Body of pancreas (tissue), 4 donors: ENCODE results near the gene REC114. TPM values are rescaled to one million over a fixed set of nuclear protein-coding genes. Genes with fewer than 3 reads are reported as not detected.
A peak's percentile ranks its signal among the peaks of the same experiment; 100 is the strongest.
"Not testable (repeated sequence)": the region's sequence is repeated elsewhere in the genome, so short reads cannot be mapped to it uniquely, and the experiment has no call there.

ENCODE experiments used
- ATAC-seq: fragments of 150-250 bp; one replicate; pipeline ENCODE4 v1.9.1; 2016
- DNase-seq, 4 donors: peaks; one replicate each; pipeline ENCODE4 v3.0.0-alpha.2; 2019
- H3K27ac ChIP-seq, 4 donors: fragments of 200-600 bp; sonication (generic); 1 replicate in 3 of 4; 2 replicates in 1 of 4; pipeline versions ENCODE4 v1.5.1 to v1.6.1; 2016 to 2019; ENCODE audit warnings: mild to moderate bottlenecking in 1 of 4, mixed read lengths in 1 of 4, moderate library complexity in 1 of 4
- H3K27me3 ChIP-seq, 2 donors: fragments of 200-600 bp; sonication (generic); one replicate each; pipeline ENCODE4 v1.6.0; 2016; ENCODE audit warnings: mild to moderate bottlenecking in 1 of 2
- H3K36me3 ChIP-seq, 2 donors: fragments of 200-600 bp; sonication (generic); replicated peaks in 1 of 2; 2 replicates each; pipeline ENCODE4 v1.5.1; 2016; ENCODE audit warnings: low read depth in 2 of 2; ENCODE audit not compliant: insufficient read depth in 1 of 2
- H3K4me1 ChIP-seq: fragments of 200-600 bp; sonication (generic); one replicate; pipeline ENCODE4 v1.6.0; 2016
- H3K4me3 ChIP-seq, 2 donors: fragments of 200-600 bp; sonication (generic); 1 replicate in 1 of 2; 2 replicates in 1 of 2; pipeline ENCODE4 v1.5.1; 2016 to 2019
- H3K9me3 ChIP-seq, 3 donors: fragments of 200-600 bp; sonication (generic); 1 replicate in 2 of 3; 2 replicates in 1 of 3; pipeline ENCODE4 v1.5.1; 2016
- CTCF ChIP-seq, 7 experiments: fragments of 450-650 bp in 4 of 7; fragments of 200-600 bp in 3 of 7; sonication (generic) in 3 of 7; IDR thresholded peaks; one replicate each; pipeline ENCODE4 v1.5.1; 2016 to 2019; ENCODE audit warnings: antibody characterized with exemption in 7 of 7
- POLR2A ChIP-seq, 3 donors: fragments of 450-650 bp; IDR thresholded peaks; one replicate each; pipeline ENCODE4 v1.6.1; 2016; ENCODE audit warnings: antibody characterized with exemption in 3 of 3, mild to moderate bottlenecking in 2 of 3
- WGBS, 2 donors: methylation state at CpG; one replicate each; pipeline ENCODE4 v1.1.5; 2017; 5-methylcytosine and 5-hydroxymethylcytosine counted together
- intact Hi-C: fragments of 100-400 bp; cut with DNase I; formaldehyde crosslinking; loops from one replicate; pipeline ENCODE4 v1.15.1; 2023
- total RNA-seq, 2 donors: library from RNA; depleted of rRNA; stranded (reverse); fragments of >200 nt; gene quantifications; one replicate each; pipeline ENCODE4 v1.1.0, GENCODE V29; 2016

REC114 gene
- total RNA-seq, 2 donors from 2014 or later, result not detected

GRCh38 chr15:73572296-73572695, 129.3 kb downstream of the REC114 start:
- ATAC-seq (no peak), DNase-seq (no peak)
- H3K4me1 ChIP-seq, result peaks cover 27% of the 10 kb centered on the region
- H3K4me3 ChIP-seq, result no peak overlapping the region
- no peaks in the 10 kb centered on the region for H3K27me3 ChIP-seq
- intact Hi-C loops, result no loop called here
- TF ChIP-seq POLR2A (IDR thresholded peaks at IDR 0.05) (no peak), CTCF (IDR thresholded peaks at IDR 0.05) (no peak)
- WGBS, 2 donors, result 54 to 63% methylated on average over 5 of the region's 5 CpGs
- H3K27ac ChIP-seq, result no peak overlapping the region
- H3K36me3 ChIP-seq, result peaks cover 10 to 13% of the 10 kb centered on the region in 2 donors
- no peaks in the 10 kb centered on the region for H3K9me3 ChIP-seq

GRCh38 chr15:73573037-73573436, 130.1 kb downstream of the REC114 start:
- peaks cover 10 to 13% of the 10 kb centered on the region in 2 donors for H3K36me3 ChIP-seq
- no peak overlapping the region for H3K27ac ChIP-seq
- ATAC-seq, result no peak
- DNase-seq, result no peak
- TF ChIP-seq POLR2A (IDR thresholded peaks at IDR 0.05) (no peak), CTCF (IDR thresholded peaks at IDR 0.05) (no peak)
- intact Hi-C loops, result no loop called here
- WGBS, 2 donors, result 70 to 77% methylated on average over 1 of the region's 1 CpG
- no peaks in the 10 kb centered on the region for H3K9me3 ChIP-seq
- H3K27me3 ChIP-seq, result no peaks in the 10 kb centered on the region
- H3K4me1 ChIP-seq, result peaks cover 27% of the 10 kb centered on the region
- H3K4me3 ChIP-seq, result no peak overlapping the region

- DNase-seq (no peak), ATAC-seq (no peak)
- peaks cover 27% of the 10 kb centered on the region for H3K4me1 ChIP-seq
- peaks cover 10 to 13% of the 10 kb centered on the region in 2 donors for H3K36me3 ChIP-seq
- H3K27ac ChIP-seq, result no peak overlapping the region
- intact Hi-C loops, result no loop called here
- 73 to 83% methylated on average over 9 of the region's 9 CpGs for WGBS, 2 donors
- TF ChIP-seq POLR2A (IDR thresholded peaks at IDR 0.05), result no peak
- TF ChIP-seq CTCF (IDR thresholded peaks at IDR 0.05), result no peak
- H3K4me3 ChIP-seq, result no peak overlapping the region
- no peaks in the 10 kb centered on the region for H3K27me3 ChIP-seq
- no peaks in the 10 kb centered on the region for H3K9me3 ChIP-seq
These were observed 130.6 kb downstream of the REC114 start for GRCh38 chr15:73573572-73573971.

DNA sequence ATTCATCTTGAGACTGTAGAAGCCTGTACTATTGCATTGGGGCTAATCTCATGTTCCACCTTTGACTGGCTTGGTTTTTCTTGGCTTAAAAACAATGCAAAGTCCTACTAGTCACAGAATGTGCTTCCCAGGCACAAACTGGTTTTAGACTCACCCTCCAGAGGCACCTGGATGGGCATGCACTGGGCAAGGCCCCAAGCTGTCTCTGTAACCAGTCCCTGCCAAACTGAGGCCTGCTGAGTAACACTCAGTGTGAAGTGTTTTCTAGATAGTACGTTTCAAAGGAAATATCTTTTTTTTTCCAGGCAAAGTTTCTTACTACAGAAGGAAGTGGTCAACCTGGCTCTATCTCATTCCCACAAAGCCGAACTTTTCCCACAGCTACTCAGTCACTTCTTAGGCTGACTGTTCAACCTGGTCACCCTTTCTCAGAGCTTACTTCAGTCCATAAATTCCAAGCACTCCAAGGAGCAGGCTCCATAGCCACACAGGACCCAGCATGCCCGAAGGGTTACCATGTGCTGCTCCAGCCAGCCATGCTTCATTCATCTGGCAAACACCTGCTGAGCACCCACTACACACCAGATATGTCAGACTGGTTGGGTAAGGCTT, 132.8 kb downstream of the REC114 start:
- H3K27ac ChIP-seq, result no peak overlapping the region
- ATAC-seq, result no peak
- DNase-seq, result peak in 3 of 4 donors; percentile 25 to 71 (median 49)
- peaks cover 0 to 5% of the 10 kb centered on the region in 2 donors for H3K36me3 ChIP-seq
- H3K4me3 ChIP-seq, result no peak overlapping the region
- peaks cover 23% of the 10 kb centered on the region for H3K4me1 ChIP-seq
- no peaks in the 10 kb centered on the region for H3K9me3 ChIP-seq
- H3K27me3 ChIP-seq, result no peaks in the 10 kb centered on the region
- intact Hi-C loops, result no loop called here
- TF ChIP-seq CTCF (IDR thresholded peaks at IDR 0.05) (no peak), POLR2A (IDR thresholded peaks at IDR 0.05) (no peak)
- 50 to 71% methylated on average over 3 of the region's 3 CpGs for WGBS, 2 donors

GRCh38 chr15:73577593-73577992, 134.6 kb downstream of the REC114 start:
- H3K4me1 ChIP-seq, H3K36me3 ChIP-seq, intact Hi-C loops, H3K4me3 ChIP-seq, H3K9me3 ChIP-seq, ATAC-seq, H3K27me3 ChIP-seq, H3K27ac ChIP-seq, DNase-seq: not testable (repeated sequence)
